ENCODE data around the gene ASTN1. TPM values are rescaled to one million over a fixed set of nuclear protein-coding genes. Genes with fewer than 3 reads are reported as not detected.

Gene ASTN1
- total RNA-seq (under 1 TPM; 0.21 to 0.88 (median 0.41) TPM), polyA plus RNA-seq (under 1 TPM; 0.14 to 0.15 TPM)
- long read RNA-seq, donor 1, result 0 reads
- long read RNA-seq, donor 2, partial matches to known transcripts, result 0 of 1 reads
- long read RNA-seq, donor 2, other reads (novel, unspliced or antisense), result 1 of 1 reads
- long read RNA-seq, donor 3, partial matches to known transcripts, result 0 of 1 reads
- long read RNA-seq, donor 3, other reads (novel, unspliced or antisense), result 1 of 1 reads

DNA sequence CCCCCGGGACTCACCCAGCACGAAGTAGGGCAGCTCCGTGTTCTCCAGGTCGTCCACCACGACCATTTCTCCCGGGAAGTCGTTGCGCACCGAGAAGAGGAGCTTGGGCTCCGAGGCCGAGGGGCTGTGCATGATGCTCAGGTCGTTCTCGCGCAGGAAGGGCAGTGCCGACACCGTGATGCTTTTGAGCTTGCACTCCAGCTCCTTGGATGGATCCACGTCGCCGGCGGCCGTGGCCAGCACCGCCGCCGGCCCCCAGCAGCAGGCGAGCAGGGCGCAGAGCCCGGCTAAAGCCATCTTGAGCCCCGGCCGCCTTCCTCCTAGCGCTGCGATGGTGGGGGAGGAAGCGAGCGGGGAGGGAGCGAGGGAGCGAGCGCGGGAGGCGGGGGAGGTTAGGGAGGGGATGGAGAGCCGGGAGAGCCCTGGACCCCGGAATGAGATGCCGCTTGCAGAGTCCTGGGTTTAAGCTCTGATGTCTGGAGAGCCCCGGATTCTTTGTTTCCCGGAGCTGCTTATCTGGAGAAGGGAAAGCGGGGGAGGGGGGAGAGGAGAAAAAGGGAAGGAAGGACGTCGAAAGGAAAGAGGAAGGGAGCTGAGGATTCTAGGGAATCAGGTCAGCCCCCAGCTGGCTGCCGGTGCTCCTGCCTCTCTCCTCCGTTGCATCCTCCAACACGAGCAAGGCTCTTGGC lies at the start of gene ASTN1:
Gene ASTN1, minus strand, starts transcription at position 333 of the 689 bp plus-strand sequence. Its CDS starts 36 bp downstream, at position 297.
- peaks cover 0 to 13% (median 3%) of the 10 kb centered on the region in 9 donors for H3K4me1 ChIP-seq
- no peaks in the 10 kb centered on the region for H3K9me3 ChIP-seq
- TF ChIP-seq, protein P1, sequence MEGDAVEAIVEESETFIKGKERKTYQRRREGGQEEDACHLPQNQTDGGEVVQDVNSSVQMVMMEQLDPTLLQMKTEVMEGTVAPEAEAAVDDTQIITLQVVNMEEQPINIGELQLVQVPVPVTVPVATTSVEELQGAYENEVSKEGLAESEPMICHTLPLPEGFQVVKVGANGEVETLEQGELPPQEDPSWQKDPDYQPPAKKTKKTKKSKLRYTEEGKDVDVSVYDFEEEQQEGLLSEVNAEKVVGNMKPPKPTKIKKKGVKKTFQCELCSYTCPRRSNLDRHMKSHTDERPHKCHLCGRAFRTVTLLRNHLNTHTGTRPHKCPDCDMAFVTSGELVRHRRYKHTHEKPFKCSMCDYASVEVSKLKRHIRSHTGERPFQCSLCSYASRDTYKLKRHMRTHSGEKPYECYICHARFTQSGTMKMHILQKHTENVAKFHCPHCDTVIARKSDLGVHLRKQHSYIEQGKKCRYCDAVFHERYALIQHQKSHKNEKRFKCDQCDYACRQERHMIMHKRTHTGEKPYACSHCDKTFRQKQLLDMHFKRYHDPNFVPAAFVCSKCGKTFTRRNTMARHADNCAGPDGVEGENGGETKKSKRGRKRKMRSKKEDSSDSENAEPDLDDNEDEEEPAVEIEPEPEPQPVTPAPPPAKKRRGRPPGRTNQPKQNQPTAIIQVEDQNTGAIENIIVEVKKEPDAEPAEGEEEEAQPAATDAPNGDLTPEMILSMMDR (IDR thresholded peaks at IDR 0.05), result no peak
- 1% methylated on average over 49 of the region's 49 CpGs for WGBS, 2 donors
- DNase-seq, result no peak
- peak in 5 of 8 donors; percentile 26 to 59 (median 38) for ATAC-seq
- H3K27ac ChIP-seq, result no peak within 1 kb of the TSS
- H3K4me3 ChIP-seq, result peak within 1 kb of the TSS in 9 of 10 donors; percentile 26 to 57 (median 44)
- no peaks in the 10 kb centered on the region for H3K36me3 ChIP-seq
- intact Hi-C loops (cut with DNase I), result no loop called here
- peaks cover 0 to 69% (median 63%) of the 10 kb centered on the region in 7 donors for H3K27me3 ChIP-seq

DNA sequence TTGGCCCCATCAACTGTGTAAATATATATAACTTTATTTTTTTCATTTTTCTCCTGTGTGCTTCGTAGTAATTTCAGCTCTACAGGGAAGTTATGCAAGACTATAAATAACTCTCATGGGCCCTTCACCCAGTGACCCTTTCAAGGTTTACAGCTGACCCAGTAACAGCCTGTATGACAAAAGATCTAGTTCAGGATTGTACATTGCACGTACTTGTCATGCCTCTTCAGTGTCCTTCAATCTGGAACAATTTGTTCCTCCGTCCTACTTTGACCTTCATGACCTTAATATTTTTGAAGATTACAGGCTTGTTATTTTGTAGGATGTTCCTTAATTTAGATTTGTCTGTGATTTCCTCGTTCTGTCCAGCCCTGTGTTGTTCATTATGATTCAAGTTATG lies 46.7 kb upstream of the ASTN1 start:
- TF ChIP-seq, protein P1 (IDR thresholded peaks at IDR 0.05), result no peak
- peaks cover 0 to 9% (median 5%) of the 10 kb centered on the region in 11 donors for H3K9me3 ChIP-seq
- H3K4me3 ChIP-seq, result no peak overlapping the region
- no peak for DNase-seq
- intact Hi-C loops (cut with DNase I), result no loop called here
- H3K4me1 ChIP-seq, result peaks cover 3 to 37% (median 22%) of the 10 kb centered on the region in 9 donors
- H3K36me3 ChIP-seq, result no peaks in the 10 kb centered on the region
- 24% methylated on average over 4 of the region's 4 CpGs for WGBS, 2 donors
- peak overlapping the region in 5 of 10 donors; percentile 1 to 69 (median 12) for H3K27ac ChIP-seq
- peak in 4 of 8 donors; percentile 8 to 72 (median 50) for ATAC-seq
- H3K27me3 ChIP-seq, result no peaks in the 10 kb centered on the region

DNA sequence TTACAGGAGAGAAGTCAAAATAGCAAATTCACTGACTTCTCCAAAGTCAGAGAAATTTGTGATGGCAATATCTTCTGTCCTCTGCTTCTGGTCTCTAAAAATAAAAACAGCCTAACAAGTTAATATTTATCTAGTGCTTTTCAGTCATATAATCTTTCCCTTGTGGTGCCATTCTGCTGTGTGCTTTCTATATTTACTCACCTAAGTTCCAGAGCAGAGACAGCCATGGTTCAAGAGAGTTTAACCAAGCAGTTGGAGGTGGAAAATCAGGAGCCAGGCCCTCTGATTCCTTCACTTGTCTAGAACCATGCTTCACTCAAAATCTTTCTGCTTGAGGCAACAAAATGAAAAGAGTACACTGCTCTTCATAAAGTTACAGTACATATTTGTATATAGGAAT lies 45.6 kb upstream of the ASTN1 start:
- Histone ChIP-seq H3K36me3 (no peaks in the 10 kb centered on the region), H3K4me1 (peaks cover 3 to 37% (median 22%) of the 10 kb centered on the region in 9 donors), H3K4me3 (no peak overlapping the region), H3K9me3 (no peaks in the 10 kb centered on the region), H3K27me3 (no peaks in the 10 kb centered on the region), H3K27ac (peak overlapping the region in 3 of 10 donors; percentile 41 to 48 (median 47))
- intact Hi-C loops (cut with DNase I), result no loop called here
- ATAC-seq (peak in 1 of 8 donors; percentile 39), DNase-seq (no peak)
- TF ChIP-seq, protein P1 (IDR thresholded peaks at IDR 0.05), result no peak

DNA sequence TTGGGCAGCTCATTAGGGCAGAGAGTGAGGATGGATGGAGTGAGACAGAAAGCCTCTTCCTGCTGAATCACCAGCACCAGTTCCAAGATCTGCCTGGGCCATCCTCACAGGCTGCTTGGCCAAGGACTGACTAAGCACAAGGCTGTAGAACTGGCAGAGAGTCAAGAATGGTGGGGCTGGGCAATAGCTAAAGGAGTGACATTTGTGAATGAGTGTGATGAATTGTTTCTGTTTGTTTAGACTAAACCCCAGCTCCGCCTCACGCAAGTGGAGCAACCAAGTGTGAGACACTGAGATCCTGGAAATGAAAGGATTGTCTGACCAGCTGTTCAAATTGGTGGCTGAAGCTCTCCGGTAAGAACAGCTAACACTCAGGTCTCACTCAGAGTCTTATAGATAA lies 44.8 kb upstream of the ASTN1 start:
- H3K4me3 ChIP-seq, result no peak overlapping the region
- intact Hi-C loops (cut with DNase I), result no loop called here
- WGBS, 2 donors, result 23 to 29% methylated on average over 3 of the region's 3 CpGs
- H3K9me3 ChIP-seq, result no peaks in the 10 kb centered on the region
- peak overlapping the region in 2 of 10 donors; percentile 6 to 41 for H3K27ac ChIP-seq
- H3K27me3 ChIP-seq, result no peaks in the 10 kb centered on the region
- TF ChIP-seq, protein P1 (IDR thresholded peaks at IDR 0.05), result no peak
- ATAC-seq (peak; percentile 77 to 97 (median 87)), DNase-seq (peak; percentile 41 to 59)
- H3K4me1 ChIP-seq, result peaks cover 3 to 37% (median 22%) of the 10 kb centered on the region in 9 donors
- H3K36me3 ChIP-seq, result no peaks in the 10 kb centered on the region
